Natural killer cell treated with Interleukin-12 subunit alpha and Interleukin-12 subunit beta and Interleukin-15 and Interleukin-18, amount 100 ng/mL, for 72 hours (primary cell): Measurements from ENCODE around the gene ATG7. TPM values are rescaled to one million over a fixed set of nuclear protein-coding genes. Genes with fewer than 3 reads are reported as not detected.
A peak's percentile ranks its signal among the peaks of the same experiment; 100 is the strongest.

Experiments used
- ATAC-seq, 2 donors: fragments of 150-1000 bp; cut with Tn5 transposase in 1 of 2; sonication (Bioruptor Pico), chemical (Tn5 transposase) in 1 of 2; 2 replicates each; pipeline ENCODE4 v1.10.0; 2021
- DNase-seq: peaks from one replicate; pipeline ENCODE4 v3.0.0; 2022; ENCODE audit warnings: low spot score
- H3K27ac Mint-ChIP-seq, 2 donors: 1 replicate in 1 of 2; 2 replicates in 1 of 2; pipeline ENCODE4 v1.8.0; 2022; ENCODE audit warnings: mixed read lengths in 2 of 2, mild to moderate bottlenecking in 1 of 2, moderate library complexity in 1 of 2
- H3K27me3 Mint-ChIP-seq, 2 donors: 1 replicate in 1 of 2; 2 replicates in 1 of 2; pipeline ENCODE4 v1.8.0; 2022; ENCODE audit warnings: mixed read lengths in 2 of 2
- H3K36me3 Mint-ChIP-seq: one replicate; pipeline ENCODE4 v1.8.0; 2022; ENCODE audit warnings: mixed read lengths
- H3K4me1 Mint-ChIP-seq, 2 donors: 1 replicate in 1 of 2; 2 replicates in 1 of 2; pipeline ENCODE4 v1.8.0; 2022; ENCODE audit warnings: low read depth in 2 of 2, mixed read lengths in 2 of 2, mild to moderate bottlenecking in 1 of 2
- H3K4me3 Mint-ChIP-seq: one replicate; pipeline ENCODE4 v1.8.0; 2022; ENCODE audit warnings: mixed read lengths
- H3K9me3 Mint-ChIP-seq: 2 replicates; pipeline ENCODE4 v1.8.0; 2022; ENCODE audit warnings: mixed read lengths
- total RNA-seq, 2 donors: library from RNA; stranded (reverse); gene quantifications; one replicate each; pipeline ENCODE4 v1.2.3, GENCODE V29; 2022

The ATG7 gene
- total RNA-seq, 2 donors from 2014 or later = 45.0 to 79.9 TPM

- Mint-ChIP-seq H3K4me1 (peaks cover 6 to 14% of the 10 kb centered on the region in 2 donors), H3K27ac (no peak overlapping the region), H3K9me3 (no peaks in the 10 kb centered on the region), H3K36me3 (no peaks in the 10 kb centered on the region), H3K4me3 (no peak overlapping the region), H3K27me3 (no peaks in the 10 kb centered on the region)
- ATAC-seq (peak in 1 of 2 donors; percentile 36), DNase-seq (no peak)
Observed at GRCh38 chr3:11543948-11544387, 271.8 kb downstream of the ATG7 start.

GRCh38 chr3:11544412-11545181, 272.4 kb downstream of the ATG7 start:
- Mint-ChIP-seq H3K4me3 (no peak overlapping the region), H3K36me3 (no peaks in the 10 kb centered on the region), H3K27me3 (no peaks in the 10 kb centered on the region), H3K27ac (no peak overlapping the region), H3K4me1 (peaks cover 9 to 14% of the 10 kb centered on the region in 2 donors), H3K9me3 (no peaks in the 10 kb centered on the region)
- DNase-seq (no peak), ATAC-seq (peak in 1 of 2 donors; percentile 24)

- no peaks in the 10 kb centered on the region for H3K36me3 Mint-ChIP-seq
Observed at GRCh38 chr3:11545186-11545851, 273.1 kb downstream of the ATG7 start.

GRCh38 chr3:11546657-11547302, 274.6 kb downstream of the ATG7 start:
- Mint-ChIP-seq H3K4me3 (no peak overlapping the region), H3K4me1 (peaks cover 11 to 21% of the 10 kb centered on the region in 2 donors), H3K27ac (no peak overlapping the region), H3K9me3 (no peaks in the 10 kb centered on the region), H3K27me3 (no peaks in the 10 kb centered on the region), H3K36me3 (no peaks in the 10 kb centered on the region)
- DNase-seq (no peak), ATAC-seq (peak in 1 of 2 donors; percentile 31)

More at GRCh38 chr3:11545186-11545851, 273.1 kb downstream of the ATG7 start:
- DNase-seq = no peak
- Mint-ChIP-seq H3K4me1 (peaks cover 11 to 14% of the 10 kb centered on the region in 2 donors), H3K27me3 (no peaks in the 10 kb centered on the region), H3K9me3 (no peaks in the 10 kb centered on the region), H3K27ac (no peak overlapping the region), H3K4me3 (no peak overlapping the region)
- no peak for ATAC-seq

- Mint-ChIP-seq H3K27me3 (no peaks in the 10 kb centered on the region), H3K4me3 (no peak overlapping the region), H3K27ac (no peak overlapping the region), H3K9me3 (no peaks in the 10 kb centered on the region), H3K36me3 (no peaks in the 10 kb centered on the region), H3K4me1 (peaks cover 11 to 21% of the 10 kb centered on the region in 2 donors)
- DNase-seq (no peak), ATAC-seq (no peak)
Observed at GRCh38 chr3:11547498-11547897, 275.3 kb downstream of the ATG7 start.

- peak; percentile 3 for DNase-seq
- Mint-ChIP-seq H3K9me3 (no peaks in the 10 kb centered on the region), H3K4me3 (no peak overlapping the region), H3K36me3 (no peaks in the 10 kb centered on the region), H3K27me3 (no peaks in the 10 kb centered on the region), H3K27ac (no peak overlapping the region), H3K4me1 (peaks cover 11 to 21% of the 10 kb centered on the region in 2 donors)
- no peak for ATAC-seq
Observed at GRCh38 chr3:11548721-11549131, 276.5 kb downstream of the ATG7 start.

GRCh38 chr3:11549580-11550140, 277.5 kb downstream of the ATG7 start:
- no peaks in the 10 kb centered on the region for H3K27me3 Mint-ChIP-seq
- no peaks in the 10 kb centered on the region for H3K36me3 Mint-ChIP-seq
- H3K27ac Mint-ChIP-seq = no peak overlapping the region
- no peak for ATAC-seq
- H3K9me3 Mint-ChIP-seq = no peaks in the 10 kb centered on the region
- H3K4me3 Mint-ChIP-seq = no peak overlapping the region
- DNase-seq = no peak
- peaks cover 11 to 21% of the 10 kb centered on the region in 2 donors for H3K4me1 Mint-ChIP-seq

- Mint-ChIP-seq H3K27me3 (no peaks in the 10 kb centered on the region), H3K36me3 (no peaks in the 10 kb centered on the region), H3K9me3 (no peaks in the 10 kb centered on the region), H3K27ac (no peak overlapping the region), H3K4me1 (peaks cover 11 to 21% of the 10 kb centered on the region in 2 donors), H3K4me3 (no peak overlapping the region)
- ATAC-seq = no peak
- DNase-seq = peak; percentile 8
Observed at GRCh38 chr3:11551036-11551435, 278.8 kb downstream of the ATG7 start.

GRCh38 chr3:11552289-11553264, 280.4 kb downstream of the ATG7 start:
- H3K27me3 Mint-ChIP-seq = no peaks in the 10 kb centered on the region
- H3K4me1 Mint-ChIP-seq = peaks cover 8 to 15% of the 10 kb centered on the region in 2 donors
- no peak overlapping the region for H3K4me3 Mint-ChIP-seq
- ATAC-seq (no peak), DNase-seq (no peak)
- no peaks in the 10 kb centered on the region for H3K36me3 Mint-ChIP-seq
- H3K27ac Mint-ChIP-seq = no peak overlapping the region
- no peaks in the 10 kb centered on the region for H3K9me3 Mint-ChIP-seq

- ATAC-seq (peak in 1 of 2 donors; percentile 34), DNase-seq (no peak)
- Mint-ChIP-seq H3K4me1 (peaks cover 5 to 17% of the 10 kb centered on the region in 2 donors), H3K27me3 (no peaks in the 10 kb centered on the region), H3K4me3 (no peak overlapping the region), H3K27ac (no peak overlapping the region), H3K36me3 (no peaks in the 10 kb centered on the region), H3K9me3 (no peaks in the 10 kb centered on the region)
Observed at GRCh38 chr3:11553436-11554235, 281.4 kb downstream of the ATG7 start.

- peak; percentile 48 for DNase-seq
- Mint-ChIP-seq H3K27me3 (no peaks in the 10 kb centered on the region), H3K9me3 (no peaks in the 10 kb centered on the region), H3K4me1 (peaks cover 5 to 15% of the 10 kb centered on the region in 2 donors), H3K4me3 (no peak overlapping the region), H3K36me3 (no peaks in the 10 kb centered on the region), H3K27ac (no peak overlapping the region)
- ATAC-seq = no peak
Observed at GRCh38 chr3:11554236-11554610, 282.0 kb downstream of the ATG7 start.

- Mint-ChIP-seq H3K9me3 (no peaks in the 10 kb centered on the region), H3K36me3 (no peaks in the 10 kb centered on the region), H3K27me3 (no peaks in the 10 kb centered on the region), H3K27ac (no peak overlapping the region), H3K4me3 (no peak overlapping the region), H3K4me1 (peaks cover under 1 to 16% of the 10 kb centered on the region in 2 donors)
- DNase-seq (peak; percentile 38), ATAC-seq (no peak)
Observed at GRCh38 chr3:11554666-11555065, 282.5 kb downstream of the ATG7 start.
